KMS-11 (cell line): ENCODE results near the gene DST.

Experiments used
- H2AFZ ChIP-seq: fragments of 200-600 bp; sonication (generic); 2 replicates; pipeline ENCODE4 v1.6.1; 2016; ENCODE audit warnings: antibody characterized with exemption, mixed run types, low read depth
- H3K27ac ChIP-seq: fragments of 200-600 bp; sonication (generic); 2 replicates; pipeline ENCODE4 v1.6.1; 2016; ENCODE audit warnings: mild to moderate bottlenecking, mixed run types
- H3K27me3 ChIP-seq: fragments of 200-600 bp; sonication (generic); 2 replicates; pipeline ENCODE4 v1.6.1; 2017; ENCODE audit warnings: mild to moderate bottlenecking, low read depth, mixed run types, moderate library complexity; ENCODE audit not compliant: insufficient read depth
- H3K36me3 ChIP-seq: fragments of 200-600 bp; sonication (generic); 2 replicates; pipeline ENCODE4 v1.6.1; 2017; ENCODE audit warnings: mild to moderate bottlenecking, mixed run types; ENCODE audit not compliant: insufficient read depth
- H3K4me1 ChIP-seq: fragments of 200-600 bp; sonication (generic); 2 replicates; pipeline ENCODE4 v1.6.1; 2016; ENCODE audit warnings: mild to moderate bottlenecking, low read depth, mixed run types; ENCODE audit not compliant: poor library complexity, severe bottlenecking
- H3K4me2 ChIP-seq: fragments of 200-600 bp; sonication (generic); 2 replicates; pipeline ENCODE4 v1.7.0; 2016; ENCODE audit warnings: mild to moderate bottlenecking, mixed run types
- H3K4me3 ChIP-seq: fragments of 200-600 bp; sonication (generic); IDR thresholded peaks from 2 replicates; pipeline ENCODE4 v1.6.1; 2017; ENCODE audit warnings: low read depth, low read length, mixed read lengths; ENCODE audit not compliant: insufficient read depth
- H3K79me2 ChIP-seq: fragments of 200-600 bp; sonication (generic); 2 replicates; pipeline ENCODE4 v1.6.1; 2016; ENCODE audit warnings: low read depth, mixed run types; ENCODE audit not compliant: insufficient read depth
- H3K9ac ChIP-seq: fragments of 200-600 bp; sonication (generic); 2 replicates; pipeline ENCODE4 v1.6.1; 2016; ENCODE audit warnings: mild to moderate bottlenecking, mixed run types
- H4K20me1 ChIP-seq: fragments of 200-600 bp; sonication (generic); 2 replicates; pipeline ENCODE4 v1.6.1; 2016; ENCODE audit warnings: mild to moderate bottlenecking, mixed run types; ENCODE audit not compliant: insufficient read depth
- CTCF ChIP-seq: fragments of 200-600 bp; sonication (generic); conservative IDR thresholded peaks from 2 replicates; pipeline ENCODE4 v1.6.1; 2017; ENCODE audit warnings: low read depth, mild to moderate bottlenecking, antibody characterized with exemption, low read length, moderate library complexity, mixed read lengths

The DST gene

GRCh38 chr6:56686429-56686828, 43.7 kb upstream of the DST start:
- peaks cover 35% of the 10 kb centered on the region for H3K4me1 ChIP-seq
- H3K4me3 ChIP-seq = no peak overlapping the region
- no peaks in the 10 kb centered on the region for H3K27me3 ChIP-seq
- H3K4me2 ChIP-seq = no peak overlapping the region
- H3K27ac ChIP-seq = no peak overlapping the region
- TF ChIP-seq CTCF = no peak
- H3K79me2 ChIP-seq = peaks cover 46% of the 10 kb centered on the region
- no peak overlapping the region for H3K9ac ChIP-seq
- H2AFZ ChIP-seq = no peak overlapping the region
- no peaks in the 10 kb centered on the region for H3K36me3 ChIP-seq
- peaks cover 14% of the 10 kb centered on the region for H4K20me1 ChIP-seq

- Histone ChIP-seq H3K4me3 (no peak overlapping the region), H3K27ac (no peak overlapping the region), H3K79me2 (peaks cover 46% of the 10 kb centered on the region), H4K20me1 (peaks cover 19% of the 10 kb centered on the region), H3K27me3 (no peaks in the 10 kb centered on the region), H3K36me3 (no peaks in the 10 kb centered on the region), H3K4me2 (no peak overlapping the region), H3K4me1 (peaks cover 31% of the 10 kb centered on the region), H3K9ac (no peak overlapping the region), H2AFZ (no peak overlapping the region)
- no peak for TF ChIP-seq CTCF
Observed at GRCh38 chr6:56685994-56686393, 43.3 kb upstream of the DST start.

GRCh38 chr6:56685102-56685733, 42.5 kb upstream of the DST start:
- peaks cover 23% of the 10 kb centered on the region for H3K4me1 ChIP-seq
- no peak overlapping the region for H3K4me2 ChIP-seq
- no peak for TF ChIP-seq CTCF
- H3K79me2 ChIP-seq = peaks cover 47% of the 10 kb centered on the region
- no peak overlapping the region for H2AFZ ChIP-seq
- H4K20me1 ChIP-seq = peaks cover 19% of the 10 kb centered on the region
- no peaks in the 10 kb centered on the region for H3K36me3 ChIP-seq
- no peaks in the 10 kb centered on the region for H3K27me3 ChIP-seq
- no peak overlapping the region for H3K4me3 ChIP-seq
- no peak overlapping the region for H3K9ac ChIP-seq
- H3K27ac ChIP-seq = no peak overlapping the region

GRCh38 chr6:56684342-56685101, 41.8 kb upstream of the DST start:
- H3K27ac ChIP-seq = no peak overlapping the region
- TF ChIP-seq CTCF = no peak

More at GRCh38 chr6:56684342-56685101, 41.8 kb upstream of the DST start:
- peaks cover 16% of the 10 kb centered on the region for H3K4me1 ChIP-seq
- H3K4me3 ChIP-seq = no peak overlapping the region
- H3K9ac ChIP-seq = no peak overlapping the region
- H3K4me2 ChIP-seq = no peak overlapping the region
- peaks cover 19% of the 10 kb centered on the region for H4K20me1 ChIP-seq
- no peaks in the 10 kb centered on the region for H3K36me3 ChIP-seq
- H2AFZ ChIP-seq = no peak overlapping the region
- no peaks in the 10 kb centered on the region for H3K27me3 ChIP-seq
- peaks cover 51% of the 10 kb centered on the region for H3K79me2 ChIP-seq
